Measurements from ENCODE around the gene HSPBP1. TPM values are rescaled to one million over a fixed set of nuclear protein-coding genes. Genes with fewer than 3 reads are reported as not detected.
A peak's percentile ranks its signal among the peaks of the same experiment; 100 is the strongest.
"Not testable (repeated sequence)": the region's sequence is repeated elsewhere in the genome, so short reads cannot be mapped to it uniquely, and the experiment has no call there.

The HSPBP1 gene
- 10 to 100 TPM; 46.4 to 47.1 TPM for total RNA-seq

DNA sequence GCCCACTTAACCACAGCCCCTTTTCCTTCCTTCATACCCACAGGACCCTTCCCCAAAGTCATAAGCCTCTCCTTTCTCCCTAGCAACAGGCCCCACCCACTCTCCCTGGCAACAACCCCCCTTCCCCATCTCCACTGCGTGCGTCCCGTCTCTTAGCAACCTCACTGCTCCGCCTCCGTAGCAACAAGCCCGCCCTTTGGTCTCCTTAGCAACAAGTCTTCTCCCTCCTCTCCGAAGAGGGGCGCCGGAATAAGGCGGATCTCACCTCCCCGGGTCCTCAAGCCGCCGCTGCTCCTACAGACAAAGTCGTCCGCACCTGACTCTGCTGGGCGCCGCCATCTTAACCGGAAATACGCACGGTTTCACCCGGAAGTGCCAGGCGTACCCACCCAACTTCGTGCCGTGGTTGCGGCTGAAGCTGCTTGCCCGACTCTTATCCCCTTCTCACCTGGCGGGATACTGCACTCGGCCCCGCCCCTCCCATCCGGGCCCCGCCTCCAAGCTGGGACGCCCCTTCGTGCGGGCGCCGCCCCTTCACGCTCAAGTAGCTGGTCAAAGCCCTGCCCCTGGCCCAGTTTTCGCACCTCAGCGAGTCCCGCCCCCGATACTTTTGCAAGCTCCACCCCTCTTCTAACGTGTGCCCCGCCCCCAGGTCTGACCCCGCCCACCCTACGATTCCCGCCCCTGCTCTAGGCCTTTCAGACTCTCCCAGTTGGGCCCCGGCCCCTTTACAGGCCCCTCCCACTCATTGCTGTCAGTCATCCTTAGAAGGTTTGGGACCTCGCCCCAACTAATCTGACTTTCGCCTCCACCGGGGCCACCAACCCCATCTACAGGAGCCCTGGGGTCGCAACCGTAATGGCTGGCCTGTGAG, at the start of gene HSPBP1:
Gene HSPBP1, minus strand, starts transcription at position 341 of the 874 bp plus-strand sequence. CDS start 502 bp downstream, outside the sequence.
- Mint-ChIP-seq H3K36me3 (ENCODE audit: low read depth) (peaks cover 4% of the 10 kb centered on the region), H3K27me3 (no peaks in the 10 kb centered on the region), H3K4me3 (peak within 1 kb of the TSS; percentile 92), H3K4me1 (ENCODE audit: low read depth) (peaks cover 29% of the 10 kb centered on the region), H3K9me3 (no peaks in the 10 kb centered on the region), H3K27ac (peak within 1 kb of the TSS; percentile 97)
- DNase-seq (peak; percentile 98), ATAC-seq (peak; percentile 95)
- CTCF ChIA-PET = interaction anchor here (0.9 to 2.0 kb wide), 5 partner anchors 12 to 139 kb away, joined by 3 to 12 read pairs (median 4); partner anchors contain the start of gene KMT5C
- intact Hi-C loops (cut with micrococcal nuclease) = no loop called here
- TF ChIP-seq, protein P1, sequence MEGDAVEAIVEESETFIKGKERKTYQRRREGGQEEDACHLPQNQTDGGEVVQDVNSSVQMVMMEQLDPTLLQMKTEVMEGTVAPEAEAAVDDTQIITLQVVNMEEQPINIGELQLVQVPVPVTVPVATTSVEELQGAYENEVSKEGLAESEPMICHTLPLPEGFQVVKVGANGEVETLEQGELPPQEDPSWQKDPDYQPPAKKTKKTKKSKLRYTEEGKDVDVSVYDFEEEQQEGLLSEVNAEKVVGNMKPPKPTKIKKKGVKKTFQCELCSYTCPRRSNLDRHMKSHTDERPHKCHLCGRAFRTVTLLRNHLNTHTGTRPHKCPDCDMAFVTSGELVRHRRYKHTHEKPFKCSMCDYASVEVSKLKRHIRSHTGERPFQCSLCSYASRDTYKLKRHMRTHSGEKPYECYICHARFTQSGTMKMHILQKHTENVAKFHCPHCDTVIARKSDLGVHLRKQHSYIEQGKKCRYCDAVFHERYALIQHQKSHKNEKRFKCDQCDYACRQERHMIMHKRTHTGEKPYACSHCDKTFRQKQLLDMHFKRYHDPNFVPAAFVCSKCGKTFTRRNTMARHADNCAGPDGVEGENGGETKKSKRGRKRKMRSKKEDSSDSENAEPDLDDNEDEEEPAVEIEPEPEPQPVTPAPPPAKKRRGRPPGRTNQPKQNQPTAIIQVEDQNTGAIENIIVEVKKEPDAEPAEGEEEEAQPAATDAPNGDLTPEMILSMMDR (IDR thresholded peaks at IDR 0.05) = no peak
- POLR2A ChIA-PET = interaction anchor here (0.6 to 6.5 kb wide), 11 partner anchors 9 to 230 kb away, joined by 3 to 54 read pairs (median 4); partner anchors contain the start of genes PPP6R1 and UBE2S

DNA sequence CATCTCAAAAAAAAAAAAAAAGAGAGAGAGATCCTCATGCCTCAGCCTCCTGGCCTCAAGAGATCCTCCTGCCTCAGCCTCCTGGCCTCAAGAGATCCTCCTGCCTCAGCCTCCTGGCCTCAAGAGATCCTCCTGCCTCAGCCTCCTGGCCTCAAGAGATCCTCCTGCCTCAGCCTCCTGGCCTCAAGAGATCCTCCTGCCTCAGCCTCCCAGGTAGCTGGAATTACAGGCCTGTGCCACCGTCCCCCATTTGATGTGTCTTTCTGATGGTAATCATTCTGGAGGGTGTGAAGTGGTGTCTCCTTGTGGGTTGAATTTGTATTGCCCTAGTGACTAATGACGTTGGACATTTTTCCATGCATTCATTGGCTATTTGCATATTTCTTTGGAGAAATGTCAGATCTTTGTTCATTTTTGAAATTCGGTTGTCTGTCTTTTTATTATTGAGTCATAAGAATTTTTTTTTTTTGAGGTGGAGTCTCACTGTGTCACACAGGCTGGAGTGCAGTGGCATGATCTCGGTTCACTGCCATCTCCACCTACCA, 48.9 kb upstream of the HSPBP1 start:
- ATAC-seq; CTCF ChIA-PET; H3K4me3 Mint-ChIP-seq; H3K36me3 Mint-ChIP-seq (ENCODE audit: low read depth); H3K27ac Mint-ChIP-seq; H3K4me1 Mint-ChIP-seq (ENCODE audit: low read depth); DNase-seq; H3K27me3 Mint-ChIP-seq; H3K9me3 Mint-ChIP-seq; intact Hi-C loops (cut with micrococcal nuclease): not testable (repeated sequence)
- POLR2A ChIA-PET = interaction anchor here (0.7 kb wide), 1 partner anchor 182 kb away, joined by 4 read pairs; no protein-coding TSS in a partner anchor

GRCh38 chr19:55325172-55325571, 45.3 kb upstream of the HSPBP1 start, which contains the start of gene TMEM150B:
Gene TMEM150B, minus strand, starts transcription at chr19:55325341. Its CDS starts 4,305 bp downstream, at chr19:55321036.
- Mint-ChIP-seq H3K27me3 (peaks cover 8% of the 10 kb centered on the region), H3K4me1 (ENCODE audit: low read depth) (no peaks in the 10 kb centered on the region), H3K9me3 (no peaks in the 10 kb centered on the region), H3K4me3 (no peak within 1 kb of the TSS), H3K27ac (no peak within 1 kb of the TSS), H3K36me3 (ENCODE audit: low read depth) (no peaks in the 10 kb centered on the region)
- CTCF ChIA-PET = interaction anchor here (1.5 kb wide), 2 partner anchors 23 to 59 kb away, joined by 3 to 9 read pairs; partner anchors contain the start of gene TMEM238
- TF ChIP-seq, protein P1 (IDR thresholded peaks at IDR 0.05) = no peak
- POLR2A ChIA-PET = no interaction called here
- intact Hi-C loops (cut with micrococcal nuclease) = no loop called here
- no peak for DNase-seq
- ATAC-seq = no peak

DNA sequence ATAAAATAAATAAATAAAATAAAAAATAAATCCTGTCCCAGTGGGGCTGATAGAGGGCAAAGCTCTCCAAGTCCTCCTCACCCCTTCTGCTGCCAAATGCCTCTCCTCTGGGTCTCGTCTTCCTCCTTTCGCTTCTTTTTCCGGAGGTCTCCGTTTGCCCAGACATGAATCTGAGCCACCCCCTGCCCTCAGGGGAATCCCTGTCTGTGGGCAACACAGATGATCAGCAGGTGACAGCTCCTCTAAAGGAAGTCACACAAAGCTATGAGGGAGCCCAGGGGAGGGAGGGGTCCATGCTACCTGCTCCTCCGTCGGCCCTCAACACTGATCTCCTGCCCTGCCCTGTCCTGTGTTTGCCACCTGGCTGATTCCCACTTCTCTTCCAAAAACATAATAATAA, 44.8 kb upstream of the HSPBP1 start:
- ATAC-seq (no peak), DNase-seq (no peak)
- peaks cover 8% of the 10 kb centered on the region for H3K27me3 Mint-ChIP-seq
- ChIA-PET POLR2A (no interaction called here), CTCF (interaction anchor here (1.5 kb wide), 2 partner anchors 23 to 60 kb away, joined by 3 to 9 read pairs; partner anchors contain the start of gene TMEM238)
- TF ChIP-seq, protein P1 (IDR thresholded peaks at IDR 0.05) = no peak
- no peak overlapping the region for H3K27ac Mint-ChIP-seq
- no peaks in the 10 kb centered on the region for H3K36me3 Mint-ChIP-seq (ENCODE audit: low read depth)
- no peaks in the 10 kb centered on the region for H3K4me1 Mint-ChIP-seq (ENCODE audit: low read depth)
- H3K9me3 Mint-ChIP-seq = no peaks in the 10 kb centered on the region
- intact Hi-C loops (cut with micrococcal nuclease) = no loop called here
- H3K4me3 Mint-ChIP-seq = no peak overlapping the region

GRCh38 chr19:55322204-55322885, 42.4 kb upstream of the HSPBP1 start:
- CTCF ChIA-PET = interaction anchor here (1.4 to 2.8 kb wide), 2 partner anchors 20 to 62 kb away, joined by 4 to 8 read pairs; partner anchors contain the start of gene TMEM238
- H3K9me3 Mint-ChIP-seq = no peaks in the 10 kb centered on the region
- no peaks in the 10 kb centered on the region for H3K4me1 Mint-ChIP-seq (ENCODE audit: low read depth)
- intact Hi-C loops (cut with micrococcal nuclease) = no loop called here
- ATAC-seq (no peak), DNase-seq (no peak)
- POLR2A ChIA-PET = interaction anchor here (1.4 kb wide), 1 partner anchor 85 kb away, joined by 4 read pairs; the partner anchor contains the start of gene UBE2S
- peaks cover 5% of the 10 kb centered on the region for H3K27me3 Mint-ChIP-seq
- H3K4me3 Mint-ChIP-seq = no peak overlapping the region
- TF ChIP-seq, protein P1 (IDR thresholded peaks at IDR 0.05) = no peak
- no peaks in the 10 kb centered on the region for H3K36me3 Mint-ChIP-seq (ENCODE audit: low read depth)
- no peak overlapping the region for H3K27ac Mint-ChIP-seq

All from activated CD8-positive, alpha-beta T cell treated with anti-CD3 and anti-CD28 coated beads for 36 hours (primary cell).